ENCODE data around the gene FBXW8.

The FBXW8 gene

GRCh38 chr12:117044790-117045159, 134.0 kb downstream of the FBXW8 start:
- H3K27ac ChIP-seq = no peak overlapping the region
- TF ChIP-seq, protein P1, sequence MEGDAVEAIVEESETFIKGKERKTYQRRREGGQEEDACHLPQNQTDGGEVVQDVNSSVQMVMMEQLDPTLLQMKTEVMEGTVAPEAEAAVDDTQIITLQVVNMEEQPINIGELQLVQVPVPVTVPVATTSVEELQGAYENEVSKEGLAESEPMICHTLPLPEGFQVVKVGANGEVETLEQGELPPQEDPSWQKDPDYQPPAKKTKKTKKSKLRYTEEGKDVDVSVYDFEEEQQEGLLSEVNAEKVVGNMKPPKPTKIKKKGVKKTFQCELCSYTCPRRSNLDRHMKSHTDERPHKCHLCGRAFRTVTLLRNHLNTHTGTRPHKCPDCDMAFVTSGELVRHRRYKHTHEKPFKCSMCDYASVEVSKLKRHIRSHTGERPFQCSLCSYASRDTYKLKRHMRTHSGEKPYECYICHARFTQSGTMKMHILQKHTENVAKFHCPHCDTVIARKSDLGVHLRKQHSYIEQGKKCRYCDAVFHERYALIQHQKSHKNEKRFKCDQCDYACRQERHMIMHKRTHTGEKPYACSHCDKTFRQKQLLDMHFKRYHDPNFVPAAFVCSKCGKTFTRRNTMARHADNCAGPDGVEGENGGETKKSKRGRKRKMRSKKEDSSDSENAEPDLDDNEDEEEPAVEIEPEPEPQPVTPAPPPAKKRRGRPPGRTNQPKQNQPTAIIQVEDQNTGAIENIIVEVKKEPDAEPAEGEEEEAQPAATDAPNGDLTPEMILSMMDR (conservative IDR thresholded peaks at IDR 0.05) = no peak

- TF ChIP-seq, protein P1 (conservative IDR thresholded peaks at IDR 0.05) = no peak
- H3K27ac ChIP-seq = no peak overlapping the region
Observed at GRCh38 chr12:117045160-117046010, 134.6 kb downstream of the FBXW8 start.

DNA sequence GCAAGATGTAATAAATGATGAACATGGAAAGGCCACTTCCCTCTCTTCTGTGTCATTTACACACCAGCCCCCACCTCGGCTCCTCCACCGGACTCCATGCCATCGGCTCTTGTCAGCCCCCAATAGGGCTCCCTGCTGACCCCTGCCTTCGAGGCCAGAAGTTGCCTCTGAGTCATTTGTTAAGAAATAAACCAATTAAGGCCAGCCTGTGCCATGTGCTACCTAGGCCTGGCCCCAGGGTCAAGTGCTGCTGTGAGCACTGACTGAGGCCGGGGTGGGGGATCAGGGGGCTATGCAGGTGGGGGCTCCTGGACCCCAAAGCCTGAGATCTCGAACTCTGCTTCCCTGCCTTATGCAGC, 135.2 kb downstream of the FBXW8 start:
- no peak overlapping the region for H3K27ac ChIP-seq
- TF ChIP-seq, protein P1 (conservative IDR thresholded peaks at IDR 0.05) = no peak

DNA sequence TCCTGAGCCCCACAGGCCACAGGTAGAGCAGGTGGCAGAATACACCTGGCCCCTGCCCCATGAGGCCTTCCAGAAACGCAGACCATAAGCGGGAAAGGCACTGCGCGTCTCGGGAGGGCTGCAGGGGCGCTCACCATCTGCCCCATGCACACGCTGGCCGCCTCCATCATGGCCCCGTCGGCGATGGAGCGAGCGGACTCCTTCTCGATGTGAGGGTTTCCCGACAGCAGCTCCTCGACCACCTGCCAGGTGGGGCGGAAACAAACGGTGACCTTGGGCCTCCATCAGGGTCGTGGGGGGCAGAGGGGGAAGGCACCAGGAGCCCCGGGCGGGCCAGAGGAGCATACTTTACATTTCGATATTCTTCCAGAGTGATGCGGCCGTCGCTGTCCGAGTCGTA, 135.7 kb downstream of the FBXW8 start:
- H3K27ac ChIP-seq = no peak overlapping the region

GRCh38 chr12:117046861-117047530, 136.2 kb downstream of the FBXW8 start:
- TF ChIP-seq, protein P1 (conservative IDR thresholded peaks at IDR 0.05) = no peak
- no peak overlapping the region for H3K27ac ChIP-seq

More for the DNA sequence above, 135.7 kb downstream of the FBXW8 start:
- TF ChIP-seq, protein P1 (conservative IDR thresholded peaks at IDR 0.05) = no peak

GRCh38 chr12:117047810-117048584, 137.2 kb downstream of the FBXW8 start:
- H3K27ac ChIP-seq = no peak overlapping the region
- TF ChIP-seq, protein P1 (conservative IDR thresholded peaks at IDR 0.05) = no peak

GRCh38 chr12:117048585-117048904, 137.8 kb downstream of the FBXW8 start:
- TF ChIP-seq, protein P1 (conservative IDR thresholded peaks at IDR 0.05) = no peak
- H3K27ac ChIP-seq = no peak overlapping the region

All from VCaP (cell line).